Anterior cingulate cortex (tissue), 58 donors: ENCODE measurements around the gene MYLK.
A peak's percentile ranks its signal among the peaks of the same experiment; 100 is the strongest.
"Not testable (repeated sequence)": the region's sequence is repeated elsewhere in the genome, so short reads cannot be mapped to it uniquely, and the experiment has no call there.

Experiments used
- DNase-seq, 58 donors: peaks; one replicate each; lab custom pipeline; 2025; lab: John Stamatoyannopoulos, UW

Gene MYLK

GRCh38 chr3:123732447-123732846 lies 151.7 kb downstream of the MYLK start:
- no peak for DNase-seq

- no peak for DNase-seq
These were observed 153.3 kb downstream of the MYLK start for GRCh38 chr3:123730829-123731228.

- DNase-seq: no peak
These were observed 155.1 kb downstream of the MYLK start for GRCh38 chr3:123728991-123729390.

GRCh38 chr3:123728014-123728413 lies 156.1 kb downstream of the MYLK start:
- DNase-seq: no peak

- no peak for DNase-seq
These were observed 158.3 kb downstream of the MYLK start for GRCh38 chr3:123725652-123726400.

- DNase-seq: no peak
These were observed 159.8 kb downstream of the MYLK start for GRCh38 chr3:123724306-123724705.

- peak in 40 of 58 donors; percentile 10 to 87 (median 38) for DNase-seq
These were observed 160.5 kb downstream of the MYLK start for GRCh38 chr3:123723522-123724168.

- DNase-seq: no peak
These were observed 161.1 kb downstream of the MYLK start for GRCh38 chr3:123723070-123723469.

- no peak for DNase-seq
These were observed 161.7 kb downstream of the MYLK start for GRCh38 chr3:123722456-123722855.

GRCh38 chr3:123722021-123722420 lies 162.1 kb downstream of the MYLK start:
- DNase-seq: no peak

- not testable (repeated sequence) for DNase-seq
These were observed 162.9 kb downstream of the MYLK start for GRCh38 chr3:123721095-123721689.

- DNase-seq: no peak
These were observed 163.5 kb downstream of the MYLK start for GRCh38 chr3:123720638-123721037.

GRCh38 chr3:123719862-123720453 lies 164.2 kb downstream of the MYLK start:
- DNase-seq: peak in 9 of 58 donors; percentile 4 to 78 (median 13)

GRCh38 chr3:123719061-123719756 lies 164.9 kb downstream of the MYLK start:
- peak in 55 of 58 donors; percentile 19 to 87 (median 59) for DNase-seq

- DNase-seq: no peak
These were observed 166.0 kb downstream of the MYLK start for GRCh38 chr3:123718108-123718507.

GRCh38 chr3:123717451-123717850 lies 166.7 kb downstream of the MYLK start:
- DNase-seq: not testable (repeated sequence)

- DNase-seq: no peak
These were observed 167.7 kb downstream of the MYLK start for GRCh38 chr3:123716411-123716810.

GRCh38 chr3:123713211-123713610 lies 170.9 kb downstream of the MYLK start:
- DNase-seq: peak in 12 of 58 donors; percentile 7 to 66 (median 16)

GRCh38 chr3:123712077-123712860 lies 171.9 kb downstream of the MYLK start:
- DNase-seq: no peak

GRCh38 chr3:123711356-123711755 lies 172.8 kb downstream of the MYLK start:
- no peak for DNase-seq
